GM23248 (cell line): ENCODE results near the gene CAMK1D. TPM values are rescaled to one million over a fixed set of nuclear protein-coding genes. Genes with fewer than 3 reads are reported as not detected.

Experiments
- DNase-seq: peaks from one replicate; pipeline ENCODE4 v3.0.0-alpha.2; 2015
- H2AFZ ChIP-seq: fragments of 200-600 bp; sonication (generic); 2 replicates; pipeline ENCODE4 v1.6.1; 2016; ENCODE audit warnings: antibody characterized with exemption
- H3F3A ChIP-seq: fragments of 200-600 bp; sonication (generic); 2 replicates; pipeline ENCODE4 v1.6.1; 2016; ENCODE audit warnings: mild to moderate bottlenecking, antibody characterized with exemption, mixed run types; ENCODE audit not compliant: insufficient read depth
- H3K27ac ChIP-seq: fragments of 200-600 bp; sonication (generic); 2 replicates; pipeline ENCODE4 v1.5.1; 2016; ENCODE audit warnings: mild to moderate bottlenecking
- H3K27me3 ChIP-seq: fragments of 200-600 bp; sonication (generic); replicated peaks from 2 replicates; pipeline ENCODE4 v1.6.1; 2016; ENCODE audit warnings: mild to moderate bottlenecking; ENCODE audit not compliant: insufficient read depth
- H3K36me3 ChIP-seq: fragments of 200-600 bp; sonication (generic); 2 replicates; pipeline ENCODE4 v1.6.1; 2016; ENCODE audit warnings: low read depth, mild to moderate bottlenecking
- H3K4me1 ChIP-seq: fragments of 200-600 bp; sonication (generic); 2 replicates; pipeline ENCODE4 v1.6.1; 2016; ENCODE audit warnings: mild to moderate bottlenecking; ENCODE audit not compliant: insufficient read depth
- H3K4me2 ChIP-seq: fragments of 200-600 bp; sonication (generic); one replicate; pipeline ENCODE4 v1.6.1; 2016; ENCODE audit warnings: mild to moderate bottlenecking; ENCODE audit not compliant: unreplicated experiment
- H3K4me3 ChIP-seq: fragments of 200-600 bp; sonication (generic); 2 replicates; pipeline ENCODE4 v1.5.1; 2016; ENCODE audit warnings: mild to moderate bottlenecking
- H3K79me2 ChIP-seq: fragments of 200-600 bp; sonication (generic); 2 replicates; pipeline ENCODE4 v1.6.1; 2016; ENCODE audit warnings: mild to moderate bottlenecking; ENCODE audit not compliant: insufficient read depth
- H3K9ac ChIP-seq: fragments of 200-600 bp; sonication (generic); 2 replicates; pipeline ENCODE4 v1.6.1; 2016; ENCODE audit warnings: mild to moderate bottlenecking
- H3K9me2 ChIP-seq: fragments of 200-600 bp; sonication (generic); 2 replicates; pipeline ENCODE4 v1.6.1; 2016; ENCODE audit warnings: mixed run types, mild to moderate bottlenecking, moderate library complexity; ENCODE audit not compliant: insufficient read depth
- H3K9me3 ChIP-seq: fragments of 200-600 bp; sonication (generic); one replicate; pipeline ENCODE4 v1.6.1; 2017; ENCODE audit warnings: low read depth
- H4K20me1 ChIP-seq: fragments of 200-600 bp; sonication (generic); 2 replicates; pipeline ENCODE4 v1.6.0; 2016; ENCODE audit not compliant: insufficient read depth
- EZH2 ChIP-seq: fragments of 200-600 bp; sonication (generic); IDR thresholded peaks from 2 replicates; pipeline ENCODE4 v1.6.1; 2018; ENCODE audit warnings: antibody characterized with exemption, mild to moderate bottlenecking; ENCODE audit not compliant: insufficient read depth, poor library complexity, severe bottlenecking
- EZH2phosphoT487 ChIP-seq: fragments of 200-600 bp; sonication (generic); IDR thresholded peaks from 2 replicates; pipeline ENCODE4 v1.6.1; 2018; ENCODE audit warnings: antibody characterized with exemption, moderate library complexity, mild to moderate bottlenecking, low read depth; ENCODE audit not compliant: insufficient read depth
- WGBS, 2 experiments: methylation state at CpG; one replicate each; pipeline ENCODE4 v1.1.6; 2015 to 2017; ENCODE audit warnings: low lambda C conversion rate in 2 of 2, low coverage in 1 of 2; ENCODE audit errors: missing lambda C conversion rate in 2 of 2; 5-methylcytosine and 5-hydroxymethylcytosine counted together
- in situ Hi-C: fragments of 300-500 bp; cut with MboI; formaldehyde crosslinking; loops from 2 replicates; pipeline ENCODE4 v1.15.0; 2020
- polyA plus RNA-seq: library from polyadenylated mRNA; unstranded; fragments of >200 nt; fragmentation: Nextera tagmentation; extraction: Ambion mirVana; gene quantifications from 2 replicates; pipeline ENCODE4 v1.2.1, GENCODE V29; 2016
- total RNA-seq: library from RNA; depleted of rRNA; stranded (reverse); fragments of >200 nt; shearing (Covaris generic); gene quantifications from 2 replicates; pipeline ENCODE4 v1.2.3, GENCODE V29; 2014

CAMK1D gene
- total and polyA plus RNA-seq, 2 experiments from 2014 or later, result 0.22 to 0.55 TPM

DNA sequence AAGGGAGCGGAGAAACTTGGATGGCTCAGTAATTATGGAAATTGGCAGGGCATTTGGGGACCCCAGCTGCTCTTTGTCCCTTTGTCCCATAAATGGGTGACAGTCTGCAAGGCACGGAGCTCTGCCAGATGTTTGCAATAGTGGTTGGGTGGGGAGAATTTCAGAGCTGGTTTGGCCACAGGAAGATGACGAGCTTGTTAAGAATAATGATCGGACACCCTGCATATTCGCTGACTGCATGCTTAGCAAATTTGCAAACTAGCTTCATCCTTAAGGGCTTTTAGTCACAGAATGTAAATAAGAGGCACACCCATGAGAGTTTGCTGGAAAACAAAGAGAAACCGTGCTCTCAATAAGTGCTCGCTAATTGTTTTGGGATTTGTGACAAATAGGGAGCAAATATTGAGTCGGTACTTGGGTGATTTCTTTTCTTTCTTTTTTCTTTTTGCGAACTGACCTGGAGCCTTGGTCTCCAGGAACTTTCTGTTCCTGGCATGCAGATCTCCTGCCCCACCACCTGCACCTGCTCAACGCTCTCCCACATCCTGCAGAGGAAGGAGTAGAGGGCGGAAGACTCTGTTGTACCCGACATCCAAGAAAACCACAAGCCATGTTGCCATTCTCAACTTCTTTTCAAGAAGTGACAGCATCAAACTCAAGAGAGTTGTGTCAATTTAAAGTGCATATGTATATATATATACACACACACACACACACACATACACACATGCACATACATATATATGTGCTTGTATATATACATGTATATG, 238.9 kb downstream of the CAMK1D start:
- TF ChIP-seq EZH2phosphoT487, result no peak
- TF ChIP-seq EZH2, result no peak
- H3K27me3 ChIP-seq, result no peaks in the 10 kb centered on the region
- in situ Hi-C loops, result no loop called here
- DNase-seq, result peak; percentile 36
- WGBS, 2 experiments, result 14 to 15% methylated on average over 12 of the region's 12 CpGs
- H3K4me2 ChIP-seq, result peak overlapping the region; percentile 53
- no peaks in the 10 kb centered on the region for H3F3A ChIP-seq
- 0 out of 2 replicates have a peak overlapping the region, but pooled peaks have one; percentile 15 for H2AFZ ChIP-seq
- no peak overlapping the region for H3K27ac ChIP-seq
- H3K9me3 ChIP-seq, result no peaks in the 10 kb centered on the region
- H3K36me3 ChIP-seq, result no peaks in the 10 kb centered on the region
- peak overlapping the region; percentile 39 for H3K4me3 ChIP-seq
- H4K20me1 ChIP-seq, result no peaks in the 10 kb centered on the region
- H3K4me1 ChIP-seq, result no peaks in the 10 kb centered on the region
- H3K9me2 ChIP-seq, result no peaks in the 10 kb centered on the region
- H3K9ac ChIP-seq, result no peak overlapping the region
- H3K79me2 ChIP-seq, result no peaks in the 10 kb centered on the region

DNA sequence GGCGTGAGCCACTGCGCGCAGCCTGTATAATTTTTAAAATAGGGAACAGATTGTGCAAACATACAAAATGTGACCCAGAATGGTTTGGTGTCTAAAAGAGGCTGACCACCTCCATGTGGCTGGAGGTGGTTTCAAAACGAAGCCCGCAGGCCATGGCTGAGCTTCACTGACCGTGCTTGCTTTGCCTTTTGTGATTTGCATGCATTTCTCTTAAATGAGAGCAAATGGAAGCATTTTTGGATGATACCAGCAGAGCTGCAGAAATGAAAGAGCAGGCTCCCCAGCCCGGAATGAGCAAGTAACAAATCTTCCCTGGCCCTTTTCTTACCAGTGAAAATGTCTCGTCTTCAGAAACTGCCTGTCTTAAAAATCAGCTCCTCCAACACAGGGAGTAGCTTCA, 239.9 kb downstream of the CAMK1D start:
- Histone ChIP-seq H3K36me3 (no peaks in the 10 kb centered on the region), H3K79me2 (no peaks in the 10 kb centered on the region), H3K9me2 (no peaks in the 10 kb centered on the region), H2AFZ (no peak overlapping the region), H3K4me1 (no peaks in the 10 kb centered on the region), H3K4me3 (no peak overlapping the region), H3K4me2 (no peak overlapping the region), H4K20me1 (no peaks in the 10 kb centered on the region), H3F3A (no peaks in the 10 kb centered on the region), H3K9ac (no peak overlapping the region), H3K27ac (no peak overlapping the region), H3K27me3 (no peaks in the 10 kb centered on the region), H3K9me3 (no peaks in the 10 kb centered on the region)
- TF ChIP-seq EZH2phosphoT487, result no peak
- TF ChIP-seq EZH2, result no peak
- no peak for DNase-seq
- in situ Hi-C loops, result no loop called here
- WGBS, 2 experiments, result 35 to 41% methylated on average over 8 of the region's 8 CpGs

DNA sequence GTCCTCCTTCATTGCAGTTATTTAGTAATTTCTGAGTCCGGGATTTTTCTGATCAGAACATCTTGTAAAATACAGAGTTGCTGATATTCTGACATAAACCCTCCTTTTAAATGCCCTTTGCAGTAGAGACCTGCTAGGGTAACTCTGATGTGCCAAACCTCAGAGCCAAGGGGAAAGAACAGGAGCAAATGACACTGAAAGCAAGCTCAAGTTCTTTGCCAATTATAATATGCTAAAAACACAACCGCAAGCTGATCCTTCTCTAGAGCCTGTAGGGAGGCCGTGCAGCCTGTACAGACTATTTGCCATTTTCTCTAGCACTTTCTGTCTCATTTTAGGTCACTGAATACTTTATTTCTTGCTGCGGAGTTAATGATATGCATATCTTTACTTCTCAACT, 240.4 kb downstream of the CAMK1D start:
- WGBS, 2 experiments, result 35 to 47% methylated on average over 4 of the region's 4 CpGs

DNA sequence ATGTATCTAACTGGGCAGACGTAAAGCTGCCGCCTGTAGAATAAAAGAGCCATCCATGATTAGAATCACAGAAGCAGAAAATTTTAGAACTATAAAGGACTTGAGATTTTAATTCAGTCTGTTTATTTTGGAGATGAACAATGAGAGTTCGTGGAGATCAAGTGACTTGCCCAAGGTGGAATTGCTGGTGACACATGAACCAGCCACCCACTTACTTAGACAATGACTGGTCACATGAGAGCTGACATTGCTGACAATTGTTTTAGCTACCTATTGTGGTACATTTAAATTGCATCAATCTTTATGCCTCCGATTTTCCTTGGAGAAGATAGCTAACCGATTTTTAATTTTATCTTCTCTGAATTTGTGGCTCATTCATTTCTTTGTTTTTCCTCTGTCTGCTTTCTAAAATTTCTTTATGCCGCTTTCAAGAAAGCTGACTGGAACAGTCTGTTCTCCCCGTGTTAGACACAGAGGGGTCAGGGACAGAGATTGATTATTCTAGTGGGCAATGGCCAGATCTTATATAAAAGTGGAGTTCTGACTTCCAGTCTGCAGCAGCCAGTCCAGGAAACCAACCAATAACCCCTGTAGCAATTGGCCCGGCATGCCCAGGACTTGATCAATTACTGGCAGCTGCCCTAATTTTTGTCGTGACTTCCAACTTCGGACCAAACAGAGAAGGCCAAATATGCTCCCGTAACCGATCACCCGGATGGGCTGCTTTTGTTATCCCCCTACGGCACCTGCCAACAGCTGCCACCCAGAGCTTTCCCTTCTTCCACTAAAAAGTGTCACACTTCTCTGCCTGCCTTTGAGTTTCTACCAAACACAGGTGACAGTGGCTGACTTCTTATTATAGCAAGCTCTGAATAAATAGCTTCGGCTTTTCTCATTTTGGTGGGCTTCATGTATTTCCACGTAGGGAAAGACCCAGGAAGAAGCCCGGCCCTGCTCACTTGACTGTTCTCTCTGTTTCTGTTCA, 241.6 kb downstream of the CAMK1D start:
- Histone ChIP-seq H2AFZ (no peak overlapping the region), H3K9me2 (no peaks in the 10 kb centered on the region), H3F3A (no peaks in the 10 kb centered on the region), H3K27ac (no peak overlapping the region), H3K4me3 (no peak overlapping the region), H4K20me1 (no peaks in the 10 kb centered on the region), H3K36me3 (no peaks in the 10 kb centered on the region), H3K4me1 (no peaks in the 10 kb centered on the region), H3K4me2 (no peak overlapping the region), H3K27me3 (no peaks in the 10 kb centered on the region), H3K79me2 (no peaks in the 10 kb centered on the region), H3K9me3 (no peaks in the 10 kb centered on the region), H3K9ac (no peak overlapping the region)
- DNase-seq, result no peak
- TF ChIP-seq EZH2 (no peak), EZH2phosphoT487 (no peak)
- WGBS, 2 experiments, result 81 to 83% methylated on average over 17 of the region's 17 CpGs
- in situ Hi-C loops, result no loop called here

More for the DNA sequence above, 240.4 kb downstream of the CAMK1D start:
- no peaks in the 10 kb centered on the region for H3F3A ChIP-seq
- H3K27ac ChIP-seq, result no peak overlapping the region
- TF ChIP-seq EZH2phosphoT487 (no peak), EZH2 (no peak)
- no peaks in the 10 kb centered on the region for H4K20me1 ChIP-seq
- H2AFZ ChIP-seq, result no peak overlapping the region
- no peaks in the 10 kb centered on the region for H3K36me3 ChIP-seq
- H3K9me2 ChIP-seq, result no peaks in the 10 kb centered on the region
- H3K9me3 ChIP-seq, result no peaks in the 10 kb centered on the region
- H3K79me2 ChIP-seq, result no peaks in the 10 kb centered on the region
- no peak overlapping the region for H3K4me2 ChIP-seq
- in situ Hi-C loops, result no loop called here
- no peaks in the 10 kb centered on the region for H3K27me3 ChIP-seq
- H3K4me1 ChIP-seq, result no peaks in the 10 kb centered on the region
- no peak for DNase-seq
- H3K9ac ChIP-seq, result no peak overlapping the region
- H3K4me3 ChIP-seq, result no peak overlapping the region
